ENCODE data around the gene EHBP1L1. TPM values are rescaled to one million over a fixed set of nuclear protein-coding genes. Genes with fewer than 3 reads are reported as not detected.
A peak's percentile ranks its signal among the peaks of the same experiment; 100 is the strongest.

Gene EHBP1L1
- total RNA-seq, 1 donor from 2014 or later = 149 TPM

GRCh38 chr11:65573391-65574079 lies 2.3 kb upstream of the EHBP1L1 start:
- intact Hi-C loops (cut with DNase I) = loop anchor here (5.0 kb wide), 1 partner anchor 34 kb away; no protein-coding TSS in a partner anchor
- ATAC-seq = no peak
- DNase-seq (ENCODE audit: low spot score) = no peak

GRCh38 chr11:65574109-65574810 lies 1.6 kb upstream of the EHBP1L1 start:
- ATAC-seq (peak; percentile 68), DNase-seq (ENCODE audit: low spot score) (peak; percentile 96)
- intact Hi-C loops (cut with DNase I) = loop anchor here (5.0 kb wide), 1 partner anchor 33 kb away; no protein-coding TSS in a partner anchor

DNA sequence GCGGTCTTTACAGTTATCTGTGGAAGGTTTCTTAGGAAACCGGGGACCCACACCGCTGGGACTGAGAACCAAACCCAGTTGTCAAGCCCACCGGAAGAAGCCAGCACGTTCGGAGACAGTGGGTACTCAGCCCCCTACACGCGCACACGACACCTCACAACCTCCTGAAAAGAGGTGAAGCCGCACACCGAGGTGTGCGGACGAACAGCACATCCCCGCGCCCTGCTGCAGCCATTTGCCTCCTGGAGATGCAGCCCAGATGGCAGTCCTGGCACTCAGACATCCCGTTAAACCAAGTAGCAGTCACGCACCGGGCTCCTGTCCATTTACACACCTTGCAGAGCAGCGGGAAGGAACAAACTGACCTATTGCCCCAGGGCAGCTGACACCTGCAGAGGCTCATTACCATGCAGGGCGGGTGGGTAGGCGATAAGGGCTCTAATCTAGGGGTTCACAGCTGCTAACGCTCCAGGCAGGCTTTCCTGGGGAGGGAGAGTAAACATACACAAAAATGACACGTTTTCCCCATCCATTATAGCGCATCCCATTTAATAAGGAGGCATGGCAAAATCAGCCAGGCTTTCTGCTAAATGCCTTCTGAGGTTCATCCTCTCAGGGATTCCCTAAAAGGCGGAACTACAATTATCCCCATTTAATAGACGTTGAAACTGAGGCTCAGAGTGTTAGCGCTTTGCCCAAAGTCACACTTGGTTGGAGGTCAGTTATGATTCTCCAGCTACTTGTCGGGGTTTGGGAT lies 864 bp upstream of the EHBP1L1 start:
- DNase-seq (ENCODE audit: low spot score) (no peak), ATAC-seq (no peak)
- intact Hi-C loops (cut with DNase I) = loop anchor here (5.0 kb wide), 1 partner anchor 32 kb away; no protein-coding TSS in a partner anchor

DNA sequence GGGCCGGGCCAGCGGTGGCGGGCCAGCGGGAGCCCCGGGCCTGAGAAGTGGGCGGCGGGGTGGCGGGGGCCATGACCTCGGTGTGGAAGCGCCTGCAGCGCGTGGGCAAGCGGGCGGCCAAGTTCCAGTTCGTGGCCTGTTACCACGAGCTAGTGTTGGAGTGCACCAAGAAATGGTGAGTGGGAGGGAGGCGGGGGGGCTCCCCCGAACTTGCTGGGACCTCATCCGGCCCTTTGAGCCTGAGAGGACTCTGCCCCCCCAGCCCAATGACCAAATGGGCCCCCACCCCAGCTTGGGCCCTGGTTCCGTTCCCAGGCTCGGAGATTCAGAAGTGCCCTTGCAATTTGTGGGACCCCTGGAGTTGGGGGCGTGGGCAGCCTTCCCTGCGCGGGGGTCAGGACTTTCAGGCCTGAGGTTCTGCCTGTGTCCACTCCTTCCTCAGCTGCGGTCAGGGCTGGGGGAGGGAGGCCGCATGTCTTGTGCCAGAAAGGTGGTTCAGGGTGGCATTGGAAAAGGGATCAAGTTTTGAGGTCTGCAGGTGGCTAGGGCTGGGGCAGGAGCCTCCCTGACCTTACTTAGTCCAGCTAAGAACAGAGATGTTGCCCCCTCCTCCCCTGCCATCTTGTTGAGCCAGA lies 496 bp downstream of the EHBP1L1 start:
- DNase-seq (ENCODE audit: low spot score) (no peak), ATAC-seq (no peak)
- intact Hi-C loops (cut with DNase I) = no loop called here

GRCh38 chr11:65576867-65577755 lies 1.3 kb downstream of the EHBP1L1 start:
- intact Hi-C loops (cut with DNase I) = no loop called here
- ATAC-seq = peak; percentile 30
- peak; percentile 77 for DNase-seq (ENCODE audit: low spot score)

DNA sequence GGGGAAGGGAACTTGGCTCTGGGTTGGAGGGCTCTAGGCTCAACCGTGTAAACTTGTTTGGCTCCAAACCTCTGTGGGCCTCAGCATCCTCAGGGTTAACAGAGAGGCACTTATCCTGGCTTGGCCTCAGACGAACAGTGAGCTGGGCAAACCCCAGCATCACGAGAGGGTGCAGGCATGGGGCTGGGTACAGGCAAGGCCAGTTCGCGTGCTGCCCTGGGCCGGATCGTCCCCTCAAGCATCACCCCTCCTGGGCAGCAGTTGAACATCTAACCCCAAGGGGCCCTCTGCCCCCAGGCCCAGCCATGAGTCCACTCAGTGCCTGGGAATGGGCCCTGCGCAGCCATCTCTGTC lies 1.9 kb downstream of the EHBP1L1 start:
- ATAC-seq (no peak), DNase-seq (ENCODE audit: low spot score) (no peak)
- intact Hi-C loops (cut with DNase I) = no loop called here

GRCh38 chr11:65578134-65578533 lies 2.3 kb downstream of the EHBP1L1 start:
- intact Hi-C loops (cut with DNase I) = no loop called here
- ATAC-seq (no peak), DNase-seq (ENCODE audit: low spot score) (no peak)

DNA sequence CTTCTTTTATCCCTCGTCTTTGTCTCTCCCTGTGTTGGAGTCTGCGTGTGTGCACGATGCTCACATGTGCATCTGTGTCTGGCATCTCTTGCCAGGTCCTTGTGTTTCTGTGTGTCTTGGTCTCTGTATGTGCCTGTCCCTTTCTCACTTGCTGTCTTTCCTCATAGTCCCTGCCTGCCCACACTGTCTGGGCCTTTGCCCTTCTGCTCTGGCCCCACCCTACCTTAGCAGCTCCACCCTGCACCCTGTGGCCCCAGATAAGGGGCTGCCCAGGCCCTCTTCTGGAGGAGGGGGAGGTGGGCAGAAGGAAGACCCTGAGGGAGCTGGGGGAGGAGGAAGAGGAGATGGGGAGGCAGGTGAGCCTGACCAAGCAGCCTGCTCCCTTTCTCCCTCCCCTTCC lies 2.8 kb downstream of the EHBP1L1 start:
- ATAC-seq (no peak), DNase-seq (ENCODE audit: low spot score) (no peak)
- intact Hi-C loops (cut with DNase I) = no loop called here

GRCh38 chr11:65579291-65579690 lies 3.4 kb downstream of the EHBP1L1 start:
- intact Hi-C loops (cut with DNase I) = no loop called here
- no peak for ATAC-seq
- DNase-seq (ENCODE audit: low spot score) = no peak

DNA sequence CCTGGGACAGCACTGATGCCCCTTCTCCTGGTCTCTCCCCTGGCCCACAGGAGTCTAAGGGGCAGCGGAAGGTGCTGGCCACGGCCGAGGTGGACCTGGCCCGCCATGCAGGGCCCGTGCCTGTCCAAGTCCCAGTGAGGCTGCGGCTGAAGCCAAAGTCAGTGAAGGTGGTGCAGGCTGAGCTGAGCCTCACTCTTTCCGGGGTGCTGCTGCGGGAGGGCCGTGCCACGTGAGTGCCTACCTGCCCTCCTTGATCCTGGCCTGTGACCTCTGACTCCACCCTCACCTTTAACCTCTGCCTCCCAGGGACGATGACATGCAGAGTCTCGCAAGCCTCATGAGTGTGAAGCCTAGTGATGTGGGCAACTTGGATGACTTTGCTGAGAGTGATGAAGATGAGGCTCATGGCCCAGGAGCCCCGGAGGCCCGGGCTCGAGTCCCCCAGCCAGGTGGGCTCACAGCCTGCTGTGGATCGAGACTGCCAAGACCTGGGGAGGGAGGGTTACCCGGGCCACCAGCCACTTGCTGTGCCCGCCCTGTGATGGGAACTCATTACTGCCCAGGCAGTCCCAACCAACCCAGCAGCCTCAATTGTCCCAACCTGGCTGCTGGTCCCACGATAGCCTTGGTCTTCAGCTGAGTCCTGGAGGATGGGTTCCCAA lies 4.3 kb downstream of the EHBP1L1 start:
- ATAC-seq = no peak
- DNase-seq (ENCODE audit: low spot score) = no peak
- intact Hi-C loops (cut with DNase I) = no loop called here

- DNase-seq (ENCODE audit: low spot score) (no peak), ATAC-seq (no peak)
- intact Hi-C loops (cut with DNase I) = no loop called here
These were observed 4.9 kb downstream of the EHBP1L1 start for GRCh38 chr11:65580756-65581155.

DNA sequence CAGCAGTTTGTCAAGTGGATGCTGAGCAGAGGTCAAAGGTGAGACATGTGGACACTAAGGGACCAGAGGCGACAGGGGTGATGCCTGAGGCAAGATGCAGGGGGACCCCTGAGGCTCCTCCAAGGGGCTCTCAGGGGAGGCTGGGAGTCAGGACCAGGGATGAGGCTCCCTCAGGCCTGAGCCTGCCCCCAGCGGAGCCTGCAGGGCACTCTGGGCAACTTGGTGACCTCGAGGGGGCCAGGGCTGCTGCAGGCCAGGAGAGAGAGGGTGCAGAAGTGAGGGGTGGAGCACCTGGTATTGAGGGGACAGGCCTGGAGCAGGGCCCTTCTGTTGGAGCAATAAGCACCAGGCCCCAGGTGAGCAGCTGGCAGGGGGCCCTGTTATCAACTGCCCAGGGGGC lies 6.1 kb downstream of the EHBP1L1 start:
- intact Hi-C loops (cut with DNase I) = no loop called here
- ATAC-seq = no peak
- DNase-seq (ENCODE audit: low spot score) = no peak

DNA sequence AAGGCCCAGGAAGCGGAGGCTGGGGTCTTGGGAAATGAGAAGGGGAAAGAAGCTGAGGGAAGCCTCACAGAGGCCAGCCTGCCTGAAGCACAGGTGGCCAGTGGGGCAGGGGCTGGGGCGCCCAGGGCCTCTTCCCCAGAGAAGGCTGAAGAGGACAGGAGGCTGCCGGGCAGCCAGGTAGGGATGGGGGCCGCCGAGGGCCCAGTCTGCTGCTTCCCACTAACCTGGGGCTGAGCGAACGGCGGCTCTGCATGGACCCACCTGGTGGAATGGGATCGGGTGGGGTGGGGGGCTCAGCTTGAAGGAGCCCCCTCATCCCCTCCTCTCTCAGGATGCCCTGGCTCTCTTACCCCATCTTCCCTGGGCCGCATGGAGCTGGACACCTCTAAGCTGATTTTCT lies 7.7 kb downstream of the EHBP1L1 start:
- ATAC-seq (no peak), DNase-seq (ENCODE audit: low spot score) (no peak)
- intact Hi-C loops (cut with DNase I) = no loop called here

DNA sequence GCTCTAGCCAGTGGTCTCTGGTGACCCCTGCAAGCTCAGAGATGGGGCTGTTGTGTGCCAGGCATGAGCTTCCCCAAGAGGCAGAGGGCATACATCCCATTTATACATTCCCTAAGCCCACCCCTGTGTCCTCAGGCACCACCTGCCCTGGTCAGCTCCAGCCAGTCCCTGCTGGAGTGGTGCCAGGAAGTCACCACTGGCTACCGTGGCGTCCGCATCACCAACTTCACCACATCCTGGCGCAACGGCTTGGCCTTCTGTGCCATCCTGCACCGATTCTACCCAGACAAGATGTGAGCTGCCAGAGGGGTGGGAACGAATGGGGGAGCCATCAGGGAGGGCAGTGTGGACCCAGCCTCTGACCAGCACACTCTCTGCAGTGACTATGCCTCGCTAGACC lies 8.3 kb downstream of the EHBP1L1 start:
- ATAC-seq (no peak), DNase-seq (ENCODE audit: low spot score) (no peak)
- intact Hi-C loops (cut with DNase I) = no loop called here

DNA sequence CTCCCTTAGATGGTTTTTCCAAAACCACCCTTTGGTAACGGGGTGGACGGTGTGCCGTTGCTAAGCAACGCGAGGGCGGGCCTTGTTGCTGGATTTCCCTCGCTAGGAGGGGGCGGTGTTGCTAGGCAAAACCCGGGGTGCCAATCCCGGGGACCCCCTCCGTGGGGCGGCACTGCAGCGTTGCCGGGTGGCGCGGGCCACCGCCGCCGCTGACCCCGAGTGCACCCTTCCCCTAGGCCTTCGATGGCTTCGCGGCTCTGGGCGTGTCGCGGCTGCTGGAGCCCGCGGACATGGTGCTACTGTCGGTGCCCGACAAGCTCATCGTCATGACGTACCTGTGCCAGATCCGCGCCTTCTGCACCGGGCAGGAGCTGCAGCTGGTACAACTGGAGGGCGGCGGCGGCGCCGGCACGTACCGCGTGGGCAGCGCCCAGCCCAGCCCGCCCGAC lies 8.9 kb downstream of the EHBP1L1 start:
- no peak for ATAC-seq
- intact Hi-C loops (cut with DNase I) = no loop called here
- DNase-seq (ENCODE audit: low spot score) = no peak

DNA sequence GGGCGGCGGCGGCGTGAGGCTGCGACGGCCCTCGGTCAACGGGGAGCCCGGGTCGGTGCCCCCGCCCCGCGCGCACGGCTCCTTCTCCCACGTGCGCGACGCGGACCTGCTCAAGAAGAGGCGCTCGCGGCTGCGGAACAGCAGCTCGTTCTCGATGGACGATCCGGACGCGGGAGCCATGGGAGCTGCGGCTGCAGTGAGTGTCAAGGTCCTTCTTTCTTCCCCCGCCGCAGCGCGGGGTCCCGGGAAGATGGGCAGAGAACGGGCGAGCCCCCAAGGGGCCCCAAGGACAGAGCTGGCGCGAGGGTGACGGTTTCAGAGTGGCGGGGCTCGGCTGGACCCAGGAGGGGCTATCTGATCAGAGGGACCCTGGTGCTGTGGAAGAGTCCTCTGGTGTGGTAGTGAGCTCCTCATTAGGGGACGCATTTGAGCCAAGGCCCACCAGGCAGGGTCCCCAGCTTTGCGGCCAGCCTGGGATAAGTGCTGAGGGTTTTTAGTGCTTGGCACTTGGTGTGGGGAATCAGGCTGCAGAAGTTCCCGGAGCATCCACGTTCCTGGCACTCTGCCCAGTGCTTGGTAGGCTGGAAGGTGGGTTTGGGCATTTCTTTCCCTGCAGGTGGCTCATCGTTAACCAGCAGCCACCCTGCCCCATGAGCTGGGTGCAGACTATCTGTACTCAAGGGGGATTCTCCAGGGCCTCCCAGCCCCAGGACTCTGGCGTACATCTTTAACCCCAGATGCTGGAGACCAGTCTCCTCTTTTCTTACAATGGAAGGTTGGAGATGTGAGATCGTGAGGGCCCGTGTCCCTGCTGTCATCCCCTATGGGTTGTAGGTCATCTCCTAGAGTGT lies 9.8 kb downstream of the EHBP1L1 start:
- ATAC-seq (no peak), DNase-seq (ENCODE audit: low spot score) (no peak)
- intact Hi-C loops (cut with DNase I) = no loop called here

GRCh38 chr11:65586247-65586630 lies 10.4 kb downstream of the EHBP1L1 start:
- intact Hi-C loops (cut with DNase I) = no loop called here
- DNase-seq (ENCODE audit: low spot score) = no peak

More at GRCh38 chr11:65586247-65586630, 10.4 kb downstream of the EHBP1L1 start:
- ATAC-seq = no peak

Measured in sciatic nerve (tissue), 2 donors.